NOMO-1 treated with DMSO at 0.1 percent for 48 hours (cell line): ENCODE results near the gene MDH1B.
"Not testable (repeated sequence)": the region's sequence is repeated elsewhere in the genome, so short reads cannot be mapped to it uniquely, and the experiment has no call there.

Experiments used
- DNase-seq: peaks from one replicate; lab custom pipeline; 2025; ENCODE audit not compliant: unreplicated experiment; lab: John Stamatoyannopoulos, UW

MDH1B gene

DNA sequence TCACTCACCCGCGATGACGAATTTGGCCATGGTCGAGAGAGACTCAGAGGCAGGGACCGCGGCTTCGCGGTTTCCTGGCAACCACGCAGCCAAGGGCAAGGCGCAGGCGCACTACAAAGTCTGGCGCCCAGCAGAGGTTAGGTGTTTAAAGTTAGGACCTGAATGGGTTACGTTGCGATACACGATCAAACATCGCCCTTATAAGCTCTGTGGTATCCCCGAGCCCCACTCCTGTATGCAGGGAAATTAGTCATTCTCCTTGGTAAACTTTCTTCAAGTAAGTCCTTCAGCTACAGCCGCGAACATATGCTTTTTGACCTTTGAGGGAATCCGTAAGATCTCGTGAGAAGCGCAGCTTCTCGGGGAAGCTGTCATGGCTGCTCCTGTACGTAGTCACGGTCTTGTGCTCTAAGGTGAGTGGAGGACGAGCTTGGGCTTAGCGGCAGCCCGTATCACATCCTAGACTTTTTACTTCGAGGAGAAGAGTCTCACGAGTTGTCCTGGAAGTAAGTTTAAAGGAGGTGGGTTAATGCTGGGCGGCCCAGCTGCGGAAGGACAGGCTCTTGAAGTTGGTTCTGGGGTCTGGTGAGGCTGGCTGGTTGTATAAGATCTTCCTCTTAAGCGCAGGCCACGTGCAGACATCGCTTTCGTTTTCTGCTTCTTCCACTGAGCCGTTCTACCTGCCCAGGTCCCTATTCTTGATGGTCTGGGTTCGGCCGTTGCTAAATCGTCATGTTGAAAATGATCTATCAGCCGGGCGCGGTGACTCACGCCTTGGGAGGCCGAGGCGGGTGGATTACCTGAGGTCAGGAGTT lies at the start of gene MDH1B, which contains the start of gene FASTKD2:
TSS of gene MDH1B (minus strand) at position 87 of the 815 bp plus-strand sequence. CDS start at position 30, 57 bp downstream.
TSS of gene FASTKD2 (plus strand) at position 365 of the 815 bp plus-strand sequence. CDS start 1,088 bp downstream, outside the sequence.
- peak; percentile 89 for DNase-seq

DNA sequence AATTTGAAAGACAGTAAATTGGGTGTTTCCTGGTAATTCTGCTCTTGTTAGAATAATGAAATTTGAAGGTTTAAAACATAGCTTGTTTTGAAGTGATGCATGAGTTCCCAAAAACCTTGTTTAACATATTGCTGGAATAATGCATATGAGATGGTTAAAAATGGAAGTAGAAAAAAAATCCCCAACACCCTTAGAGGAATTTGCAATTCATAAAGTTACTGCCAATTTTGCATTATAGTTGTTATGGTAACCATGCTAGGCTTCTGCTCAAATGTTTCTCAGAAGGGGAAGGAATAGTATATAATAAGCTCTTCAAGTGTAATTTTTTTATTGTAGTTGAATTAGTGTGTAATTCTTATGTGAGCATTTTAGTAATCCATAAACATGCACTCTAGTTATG lies 49.4 kb upstream of the MDH1B start:
- DNase-seq, result no peak

DNA sequence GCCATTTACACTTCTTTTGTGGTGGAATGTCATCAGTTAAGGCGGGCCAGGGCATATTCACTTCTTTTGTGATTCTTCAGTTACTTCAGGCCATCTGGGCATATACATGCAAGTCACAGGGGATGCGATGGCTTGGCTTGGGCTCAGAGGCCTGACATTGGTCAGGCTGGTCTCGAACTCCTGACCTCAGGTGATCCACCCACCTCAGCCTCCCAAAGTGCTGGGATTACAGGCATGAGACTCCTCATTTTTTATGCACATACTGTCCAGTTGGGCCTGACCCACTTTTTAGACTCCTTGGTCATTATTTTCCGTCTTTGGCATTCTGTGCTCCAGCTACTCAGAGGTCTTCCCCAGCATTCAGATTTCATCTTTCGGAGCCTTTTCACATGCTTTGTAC lies 47.3 kb upstream of the MDH1B start:
- not testable (repeated sequence) for DNase-seq

DNA sequence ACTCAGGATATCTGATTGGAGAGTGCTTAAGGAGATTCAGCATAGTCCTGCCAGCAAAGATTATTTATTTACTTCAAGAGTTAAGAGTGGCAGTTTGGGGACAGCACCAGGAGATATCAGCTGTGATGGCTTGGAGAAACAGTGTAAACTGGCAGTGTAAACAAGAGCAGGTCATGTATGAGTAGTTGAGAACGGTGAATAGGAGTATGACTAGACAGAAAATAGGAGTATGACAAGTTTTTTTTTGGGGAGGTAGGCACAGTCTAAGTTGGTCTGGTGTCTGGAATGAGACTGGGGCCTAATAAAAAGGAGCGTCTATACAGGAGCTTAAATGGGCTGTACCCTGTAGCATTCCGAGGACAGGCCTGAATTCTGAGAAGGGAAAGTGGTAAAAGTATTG lies 42.5 kb upstream of the MDH1B start:
- DNase-seq, result not testable (repeated sequence)

DNA sequence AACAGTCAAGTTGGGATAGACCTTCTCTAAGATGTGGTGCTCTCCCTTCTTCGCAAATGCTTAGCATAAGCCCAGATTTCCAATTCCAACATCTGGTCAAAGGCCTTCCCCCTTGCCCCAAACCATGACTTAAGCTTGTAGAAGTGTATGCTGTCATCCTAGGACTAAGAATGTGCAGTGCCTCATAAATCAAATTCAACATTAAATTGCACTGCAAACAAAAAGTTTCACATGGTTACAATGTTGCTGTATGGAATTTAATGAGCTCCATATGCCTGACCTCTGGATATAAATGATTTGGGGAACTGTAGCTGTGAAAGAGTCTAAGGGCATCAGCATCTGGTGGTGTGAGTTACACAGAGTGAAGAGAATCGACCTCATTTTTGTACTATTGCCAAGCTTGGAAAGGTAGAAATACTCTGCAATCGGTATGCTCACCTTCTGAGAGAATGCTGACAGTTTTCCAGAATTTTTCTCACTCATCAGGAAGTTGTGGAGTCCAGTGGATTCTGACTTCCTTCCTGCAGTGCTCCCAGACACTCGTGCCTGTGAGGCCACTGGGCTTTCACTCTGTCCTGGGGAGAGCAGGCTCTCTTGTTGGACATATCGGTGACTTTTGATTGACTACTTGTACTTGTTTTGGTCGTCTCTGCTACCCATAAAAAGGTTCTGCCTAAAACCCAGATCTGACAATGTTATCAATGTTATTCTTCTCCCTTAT lies 40.9 kb upstream of the MDH1B start:
- no peak for DNase-seq

DNA sequence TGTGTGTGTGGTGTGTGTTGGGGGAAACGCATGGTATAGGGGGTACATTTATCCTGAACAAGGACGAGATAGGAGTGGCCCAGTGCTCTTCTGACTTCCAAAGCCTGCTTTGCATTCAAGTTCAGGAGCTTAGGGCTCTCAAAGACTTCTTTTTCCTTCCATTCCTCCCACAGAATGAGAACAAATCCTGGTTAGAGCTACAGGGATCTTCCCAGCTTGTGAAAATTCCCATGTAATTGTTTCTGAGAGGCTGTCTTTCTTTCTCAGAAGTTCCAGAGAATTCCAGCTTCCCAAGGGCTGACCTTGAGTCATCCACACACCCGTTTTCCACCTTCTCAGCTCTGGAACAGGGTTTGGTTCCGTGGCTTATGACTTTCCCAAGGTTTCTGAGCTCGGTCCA lies 39.2 kb upstream of the MDH1B start:
- no peak for DNase-seq

DNA sequence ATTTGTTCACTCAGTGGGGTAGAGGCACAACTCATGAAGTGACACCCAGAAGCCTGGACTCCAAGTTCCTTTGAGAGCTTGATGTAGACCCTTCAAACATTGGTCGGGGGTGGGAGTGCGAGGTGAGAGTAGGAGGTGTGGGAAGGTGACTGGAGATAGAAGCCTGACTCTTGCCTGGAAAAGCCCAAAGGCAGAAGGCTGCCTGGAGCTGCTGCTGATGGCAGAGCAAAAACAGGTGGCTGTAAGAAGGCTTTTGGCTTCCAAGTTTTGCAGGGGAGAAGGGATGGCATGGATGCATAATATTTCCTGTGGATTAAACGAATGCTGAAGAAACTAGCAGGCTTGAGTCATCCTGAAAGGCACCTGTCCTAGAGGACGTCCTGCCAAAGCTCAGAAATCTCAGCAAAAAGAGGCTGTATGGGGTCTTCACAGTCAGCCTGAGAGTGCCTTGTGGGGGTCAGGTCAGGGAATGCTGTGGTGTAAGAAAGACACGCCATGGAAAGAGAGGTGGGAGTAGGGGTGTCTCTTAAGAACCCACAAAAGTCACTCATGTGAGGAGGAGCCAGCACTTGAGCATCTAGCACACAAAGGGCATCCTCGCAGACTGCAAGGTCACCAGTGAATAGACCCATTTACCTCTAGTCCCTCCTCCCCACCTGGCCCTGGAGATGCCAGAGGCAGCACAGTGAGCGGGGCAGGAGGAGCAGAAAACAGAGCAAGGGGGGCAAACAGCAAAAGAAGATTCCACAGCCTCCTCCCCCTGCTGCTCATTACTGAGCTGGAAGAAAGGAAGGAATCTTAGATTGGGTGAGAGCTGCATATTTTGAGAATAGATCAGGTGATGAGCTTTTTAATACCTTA lies 37.8 kb upstream of the MDH1B start:
- DNase-seq, result no peak

DNA sequence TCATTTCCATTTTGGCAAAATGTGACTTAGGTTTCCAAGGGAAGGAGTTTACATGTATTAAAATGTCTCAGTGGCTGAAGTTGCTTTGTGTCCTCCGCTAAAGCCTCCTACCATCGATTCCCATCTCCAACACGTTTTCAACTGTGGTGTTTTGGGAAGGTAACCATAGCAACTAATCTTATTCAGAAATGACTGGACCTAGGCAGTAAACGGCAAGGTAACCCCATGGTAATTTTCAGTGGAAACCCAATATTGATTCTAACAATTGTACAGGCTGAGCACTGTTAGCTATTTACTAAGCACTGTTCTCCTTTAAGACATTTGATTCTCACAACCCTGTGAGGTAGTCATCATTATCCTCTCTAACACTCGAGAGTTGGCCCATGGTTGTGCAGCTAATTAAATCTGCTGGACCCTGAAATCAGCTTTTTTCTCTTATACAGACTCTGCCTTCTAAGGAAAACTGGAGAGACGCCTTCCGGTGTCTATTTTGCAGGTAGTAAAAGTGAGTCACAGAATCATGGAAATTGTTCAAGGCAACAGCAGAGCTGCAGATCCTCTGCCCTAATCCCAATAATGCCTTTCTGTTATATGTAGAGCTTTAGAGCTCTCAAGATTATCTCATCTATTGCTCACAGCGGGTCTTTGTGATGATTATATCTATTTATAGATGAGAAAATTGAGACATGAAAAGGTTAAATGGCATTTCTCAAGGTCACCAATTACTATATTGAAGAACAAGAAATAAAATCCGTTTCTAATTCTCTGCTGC lies 36.5 kb upstream of the MDH1B start:
- no peak for DNase-seq

DNA sequence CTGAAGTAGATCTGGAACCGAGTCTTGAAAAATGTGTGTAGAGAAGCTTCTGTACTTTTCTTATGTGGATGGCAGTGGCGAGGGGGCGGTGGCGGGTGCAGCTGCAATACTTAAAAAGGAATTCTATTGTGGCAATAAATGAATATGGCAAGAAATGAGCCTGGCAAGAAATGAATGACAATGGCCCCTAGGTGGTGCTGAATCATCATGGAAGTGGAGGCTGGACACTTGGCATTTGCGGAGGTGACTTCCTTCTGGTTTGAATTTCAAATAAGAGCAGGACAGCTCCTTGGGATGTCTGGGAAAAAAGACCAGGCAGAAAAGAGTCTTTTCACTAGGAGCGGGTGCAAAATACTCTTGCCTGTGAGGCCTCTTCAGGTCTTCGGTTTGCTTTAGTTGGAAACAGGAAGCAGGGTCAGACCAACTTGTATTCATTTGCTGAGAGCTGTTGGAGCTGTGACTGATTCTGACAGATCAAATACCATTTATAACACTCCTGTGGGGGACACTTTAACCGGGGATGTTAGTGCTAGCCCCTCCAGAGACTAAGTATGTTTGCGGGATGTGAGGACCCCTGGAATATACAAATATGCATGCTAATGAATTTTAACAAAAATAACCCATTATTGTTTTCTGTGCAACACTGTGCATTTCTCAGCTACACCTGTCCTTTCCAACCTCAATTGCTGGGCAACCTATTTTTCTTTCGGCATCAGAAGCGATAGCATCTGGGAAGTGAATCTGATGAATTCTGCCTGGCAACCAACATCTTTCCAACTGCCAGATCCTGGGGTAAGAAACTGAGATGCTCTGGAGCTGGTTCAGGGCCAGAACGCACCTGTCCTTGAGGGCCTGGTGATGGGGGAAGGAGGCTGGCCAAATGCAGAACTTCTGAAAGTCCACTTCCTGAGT lies 35.6 kb upstream of the MDH1B start:
- peak; percentile 57 for DNase-seq

DNA sequence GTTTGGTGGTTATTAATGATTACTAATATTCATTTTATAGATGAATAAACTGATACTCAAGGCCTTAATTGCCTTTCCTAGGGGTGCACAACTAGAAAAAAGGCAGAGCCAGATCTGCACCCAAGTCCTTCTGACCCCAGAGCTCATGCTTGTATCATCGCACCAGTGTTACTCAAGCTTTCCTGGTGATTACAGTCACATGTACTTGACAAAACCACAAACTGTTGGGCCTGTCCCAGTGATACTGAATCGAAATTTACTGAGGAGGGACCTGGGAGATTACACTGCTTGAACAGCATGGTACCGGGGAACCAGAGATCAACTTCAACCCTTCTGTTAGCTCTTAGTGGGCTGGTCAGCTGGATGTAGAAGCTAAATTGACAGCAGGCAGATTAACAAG lies 34.0 kb upstream of the MDH1B start:
- DNase-seq, result peak; percentile 71

DNA sequence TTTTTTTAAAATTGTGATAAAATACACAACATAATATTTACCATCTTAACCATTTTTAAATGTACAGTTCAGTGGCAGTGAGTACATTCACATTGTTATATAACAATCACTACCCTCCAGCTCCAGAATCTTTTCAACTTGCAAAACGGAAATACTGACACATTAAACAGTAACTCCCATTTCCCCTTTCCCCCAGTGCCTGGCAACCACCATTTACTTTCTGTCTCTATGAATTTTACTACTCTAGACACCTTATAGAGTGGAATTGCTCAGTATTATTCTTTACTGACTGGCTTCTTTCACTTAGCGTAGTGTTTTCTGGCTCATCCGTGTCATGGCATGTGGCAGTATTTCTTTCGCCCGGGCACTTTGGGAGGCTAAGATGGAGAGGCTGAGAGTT lies 32.9 kb upstream of the MDH1B start:
- DNase-seq, result peak; percentile 85

DNA sequence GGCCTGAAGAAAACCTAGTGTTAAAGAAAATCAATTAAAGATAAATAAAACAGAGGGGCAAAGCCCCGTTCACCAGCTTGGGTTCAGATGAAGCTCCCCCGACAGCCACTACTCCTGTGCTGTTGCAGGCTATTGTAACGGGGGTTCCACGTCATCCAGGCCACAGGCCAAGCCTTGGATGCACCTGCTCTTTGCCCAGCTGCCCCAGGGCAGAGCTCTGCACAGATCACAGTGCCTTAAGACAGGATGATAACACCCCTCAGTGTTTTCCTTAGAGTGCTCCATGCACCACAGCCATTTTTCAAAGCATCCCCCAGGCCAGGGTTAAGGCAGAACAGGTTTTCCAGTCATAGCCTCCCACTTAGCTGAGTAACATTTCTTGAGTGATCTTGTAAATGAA lies 32.2 kb upstream of the MDH1B start:
- no peak for DNase-seq

DNA sequence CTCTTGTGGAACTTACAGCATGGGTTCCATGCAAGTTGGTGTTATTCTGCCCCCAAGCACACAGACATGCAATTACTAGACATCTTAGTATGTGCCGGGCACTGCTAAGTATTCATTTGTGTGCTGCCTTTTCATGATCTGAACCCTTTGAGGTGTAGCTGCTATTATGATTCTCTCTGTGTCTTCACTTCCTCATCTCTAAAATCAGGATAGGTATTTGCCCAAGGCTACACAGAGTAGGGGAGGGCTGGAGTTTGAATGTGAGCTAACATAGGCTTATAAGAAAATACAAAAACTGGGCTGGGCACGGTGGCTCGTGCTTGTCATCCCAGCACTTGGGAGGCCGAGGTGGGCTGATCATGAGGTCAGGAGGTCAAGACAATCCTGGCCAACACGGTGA lies 27.5 kb upstream of the MDH1B start:
- DNase-seq, result no peak

DNA sequence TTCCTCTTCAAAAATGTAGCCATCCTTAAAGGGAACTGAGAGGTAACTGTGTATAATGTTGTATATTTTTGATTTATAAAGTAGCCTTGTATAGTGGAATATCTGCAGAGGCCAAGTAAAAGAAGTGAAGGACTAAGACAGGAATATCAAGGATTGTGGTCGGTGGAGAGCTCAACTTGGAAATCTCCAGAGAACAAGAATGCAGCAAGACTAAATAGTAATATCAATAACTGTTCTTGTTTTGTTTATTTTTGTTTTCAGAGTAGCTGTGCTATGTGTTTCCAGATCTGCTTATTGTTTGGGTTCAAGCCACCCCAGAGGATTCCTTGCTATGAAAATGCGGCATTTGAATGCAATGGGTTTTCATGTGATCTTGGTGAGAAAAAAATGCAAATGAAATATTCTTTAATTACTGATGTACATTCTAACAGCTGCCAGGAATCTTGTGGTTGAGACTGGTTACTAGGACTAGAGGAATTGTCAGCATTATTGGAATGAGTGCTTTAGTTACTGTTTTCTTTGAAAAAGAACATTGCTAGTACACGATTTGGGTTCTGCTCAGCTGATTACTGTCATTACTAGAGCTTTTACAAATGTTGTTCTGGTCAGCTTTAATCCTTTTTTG lies 25.3 kb upstream of the MDH1B start:
- no peak for DNase-seq

DNA sequence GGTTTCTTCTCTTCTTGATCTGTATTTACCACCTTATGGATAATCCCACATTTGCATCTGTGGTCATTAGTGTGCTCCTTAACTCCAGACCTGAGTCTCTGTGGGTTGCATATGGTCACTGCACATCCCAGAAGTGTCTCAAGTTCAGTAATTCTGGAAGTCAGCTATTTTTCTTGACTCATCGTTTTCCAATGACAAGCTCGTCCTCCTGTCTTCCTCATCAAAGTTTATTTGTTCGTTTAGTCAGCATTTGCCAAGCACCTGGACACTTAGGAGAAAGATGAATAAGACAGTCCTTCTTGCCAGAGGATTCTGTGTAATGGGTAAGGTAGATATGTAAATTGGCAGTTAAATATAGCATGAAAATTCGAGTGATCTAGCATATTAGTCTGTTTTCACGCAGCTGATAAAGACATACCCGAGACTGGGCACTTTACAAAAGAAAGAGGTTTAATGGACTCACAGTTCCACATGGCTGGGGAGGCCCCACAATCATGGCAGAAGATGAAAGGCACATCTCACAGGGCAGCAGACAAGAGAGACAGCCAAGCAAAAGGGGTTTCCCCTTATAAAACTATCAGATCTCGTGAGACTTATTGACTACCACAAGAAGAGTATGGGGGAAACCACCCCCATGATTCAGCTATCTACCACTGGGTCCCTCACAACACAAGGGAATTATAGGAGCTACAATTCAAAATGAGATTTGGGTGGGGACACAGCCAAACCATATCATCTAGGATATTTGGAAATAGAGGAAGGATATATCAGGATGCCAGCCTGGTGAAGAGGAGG lies 19.6 kb upstream of the MDH1B start:
- no peak for DNase-seq

DNA sequence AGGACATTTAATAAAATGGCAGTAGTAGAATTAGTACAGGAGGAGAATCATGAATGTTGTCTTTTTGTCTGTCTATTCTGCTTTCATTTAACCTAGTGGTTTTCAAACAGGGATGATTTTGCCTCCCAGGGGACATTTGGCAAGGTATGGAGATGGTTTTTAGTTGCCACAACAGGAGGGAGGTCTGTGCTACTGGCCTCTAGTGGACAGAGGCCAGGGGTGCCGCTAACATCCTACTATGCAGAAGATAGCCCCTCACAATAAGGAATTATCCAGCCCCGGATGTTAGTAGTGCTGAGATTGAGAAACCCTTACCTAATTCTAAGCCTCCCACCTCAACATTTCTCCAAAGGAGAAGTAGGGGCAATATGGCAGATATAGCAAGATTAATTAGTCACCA lies 18.6 kb upstream of the MDH1B start:
- no peak for DNase-seq

DNA sequence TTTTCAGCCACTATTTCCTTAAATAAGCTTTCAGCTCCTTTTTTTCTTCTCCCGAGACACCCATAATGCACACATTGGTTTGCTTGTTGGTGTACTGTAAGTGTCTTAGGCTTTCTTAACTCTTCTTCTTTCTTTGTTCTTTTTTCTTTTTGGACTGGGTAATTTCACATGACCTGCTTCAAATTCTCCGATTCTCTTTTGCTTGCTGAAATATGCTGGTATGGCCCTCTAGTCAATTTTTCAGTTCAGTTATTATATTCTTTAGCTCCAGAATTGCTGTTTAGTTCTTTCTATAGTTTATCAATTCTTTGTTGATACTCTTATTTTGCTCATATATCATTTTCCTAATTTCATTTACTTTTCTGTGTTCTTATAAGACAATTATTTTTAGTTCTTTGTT lies 15.5 kb upstream of the MDH1B start:
- DNase-seq, result no peak

DNA sequence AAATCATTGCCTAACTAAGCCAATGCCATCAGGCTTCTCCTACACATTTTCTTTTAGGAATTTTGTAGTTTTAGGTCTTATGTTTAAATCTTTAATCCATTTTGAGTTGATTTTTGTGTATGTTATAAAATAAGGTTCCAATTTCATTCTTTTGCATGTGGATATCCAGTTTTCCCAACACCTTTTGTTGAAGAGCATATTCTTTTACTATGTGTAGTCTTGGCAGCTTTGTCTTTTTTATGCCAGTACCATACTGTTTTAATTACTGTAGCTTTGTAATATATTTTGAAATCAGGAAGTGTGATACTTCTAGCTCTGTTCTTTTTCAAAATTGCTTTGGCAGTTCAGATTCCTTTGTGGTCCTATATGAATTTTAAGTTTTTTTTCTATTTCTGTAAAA lies 11.3 kb upstream of the MDH1B start:
- no peak for DNase-seq
